Measurements from ENCODE around the gene SLC9A3.

The SLC9A3 gene

DNA sequence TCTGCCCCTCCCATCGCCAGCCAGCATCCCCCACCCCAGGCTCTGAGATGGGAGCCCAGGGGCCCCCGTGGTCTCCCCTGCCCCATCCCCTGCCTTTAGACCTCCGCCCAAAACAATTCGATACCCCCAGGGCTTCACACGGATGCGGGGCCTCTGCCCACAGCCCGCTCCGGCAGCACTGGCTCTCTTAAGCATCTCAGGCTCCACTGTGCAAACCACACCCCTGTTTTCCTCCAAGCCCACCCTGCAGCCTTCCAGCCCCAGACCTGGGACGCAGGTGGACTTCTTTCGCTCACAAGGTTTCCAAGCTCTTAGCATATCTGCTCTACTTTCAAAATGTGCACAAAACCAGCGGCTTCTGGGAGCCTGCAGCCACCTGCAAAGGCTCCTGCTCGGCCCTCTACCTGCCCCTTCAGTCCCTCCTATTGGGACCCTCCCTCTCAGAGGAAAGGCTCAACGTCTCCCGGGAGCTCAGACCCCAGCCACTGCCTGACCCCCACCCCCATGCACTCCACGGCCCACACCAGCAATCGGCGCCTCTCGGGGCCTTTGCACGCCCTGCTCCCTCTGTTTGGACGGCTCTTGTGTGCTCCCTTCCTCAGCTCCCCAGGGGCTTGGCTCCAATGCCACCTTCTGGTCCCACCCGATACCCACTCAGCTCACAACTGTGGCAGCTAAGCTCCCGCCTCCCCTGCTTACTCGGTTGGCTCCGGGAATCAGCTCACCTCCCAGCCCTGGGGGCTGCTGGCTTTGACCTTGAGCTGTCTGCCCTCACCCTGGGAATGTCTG is 918 bp upstream of the SLC9A3 start:
- Histone ChIP-seq H3K27me3 (ENCODE audit: control insufficient read depth in 3 of 3, insufficient read depth in 3 of 3, low read depth in 1 of 3, low read length in 3 of 3) (peaks cover 47 to 95% (median 78%) of the 10 kb centered on the region in 3 experiments), H2AK5ac (ENCODE audit: low read depth, low read length) (peak overlapping the region; percentile 96), H3K4me3 (ENCODE audit: low read length in 2 of 2) (peak overlapping the region in 1 of 2 donors; percentile 44), H3K14ac (ENCODE audit: low read length) (no peak overlapping the region), H3K4me1 (ENCODE audit: control insufficient read depth in 2 of 2, insufficient read depth in 1 of 2, low read depth in 1 of 2, low read length in 2 of 2) (peaks cover 6 to 15% of the 10 kb centered on the region in 2 donors), H3K9me3 (replicated peaks in 1 of 2; ENCODE audit: control insufficient read depth in 2 of 2, insufficient read depth in 1 of 2, low read depth in 1 of 2, low read length in 2 of 2) (peaks cover 0 to 3% of the 10 kb centered on the region in 2 donors), H3K79me1 (ENCODE audit: low read depth, low read length) (no peaks in the 10 kb centered on the region), H3K4me2 (ENCODE audit: insufficient read depth, low read length, poor library complexity, severe bottlenecking) (no peak overlapping the region), H2BK120ac (ENCODE audit: low read depth, low read length) (no peak overlapping the region), H2BK15ac (ENCODE audit: low read length) (no peak overlapping the region), H4K8ac (ENCODE audit: low read depth, low read length) (no peak overlapping the region), H2AFZ (ENCODE audit: low read length) (no peak overlapping the region), H2BK12ac (ENCODE audit: low read length) (no peak overlapping the region), H3K4ac (ENCODE audit: low read length) (no peak overlapping the region), H3K36me3 (replicated peaks in 1 of 2; ENCODE audit: control insufficient read depth in 2 of 2, insufficient read depth in 2 of 2, low read length in 2 of 2) (no peaks in the 10 kb centered on the region), H3K27ac (replicated peaks; ENCODE audit: low read length) (no peak overlapping the region), H2BK5ac (ENCODE audit: low read length) (no peak overlapping the region), H3K18ac (ENCODE audit: low read length) (no peak overlapping the region), H3K23ac (ENCODE audit: low read depth, low read length, poor library complexity) (peak overlapping the region; percentile 89), H4K91ac (ENCODE audit: low read depth, low read length, poor library complexity) (no peak overlapping the region), H3K9ac (ENCODE audit: low read depth, low read length, poor library complexity) (no peak overlapping the region)
- no CpG with 5 or more reads among the region's 24 CpGs for WGBS, 2 donors (ENCODE audit: extremely low coverage in 2 of 2, insufficient read length in 2 of 2, insufficient replicate concordance in 1 of 2)
- DNase-seq (ENCODE audit: low spot score) = no peak

DNA sequence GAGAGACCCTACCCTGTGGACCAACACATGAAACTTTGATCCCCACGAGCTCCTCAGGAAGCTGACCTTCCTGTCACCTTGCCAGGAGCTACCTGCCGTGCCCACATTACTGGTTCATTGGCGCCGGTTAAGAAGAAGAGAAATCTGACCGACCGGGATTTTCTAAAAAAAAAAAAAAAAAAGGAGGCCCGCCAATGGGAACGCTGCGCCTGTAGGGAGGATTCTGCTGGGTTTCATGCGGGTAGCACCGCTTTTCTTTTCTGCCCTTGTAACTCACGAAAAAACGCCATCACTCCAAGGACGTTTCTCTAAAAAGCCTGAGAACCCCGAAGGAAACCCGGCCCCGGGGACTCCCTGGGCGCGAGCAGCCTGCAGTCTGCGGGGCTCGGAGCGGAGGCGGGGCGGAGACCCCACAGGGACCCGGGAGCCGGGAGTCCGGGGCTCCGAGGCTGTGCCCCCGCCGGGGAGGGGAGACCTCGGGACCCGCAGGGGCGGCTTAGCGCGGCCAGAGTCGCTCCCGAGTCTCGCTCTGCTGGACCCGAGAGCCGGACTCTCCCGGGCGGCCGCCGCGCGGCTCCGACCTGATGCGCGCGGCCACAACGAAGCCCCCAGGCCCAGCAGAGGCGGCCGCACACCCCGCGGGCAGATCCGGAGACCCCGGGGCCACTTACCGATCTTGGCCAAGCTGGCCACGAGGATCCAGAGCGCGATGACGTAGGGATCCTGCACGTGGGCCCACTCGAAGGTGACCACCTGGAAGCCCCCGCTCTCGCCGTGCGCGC is 617 bp downstream of the SLC9A3 start:
- H3K18ac ChIP-seq (ENCODE audit: low read length) = peak overlapping the region; percentile 64
- no peaks in the 10 kb centered on the region for H3K36me3 ChIP-seq (replicated peaks in 1 of 2; ENCODE audit: control insufficient read depth in 2 of 2, insufficient read depth in 2 of 2, low read length in 2 of 2)
- H2BK120ac ChIP-seq (ENCODE audit: low read depth, low read length) = no peak overlapping the region
- no peaks in the 10 kb centered on the region for H3K79me1 ChIP-seq (ENCODE audit: low read depth, low read length)
- peak overlapping the region; percentile 83 for H3K4me2 ChIP-seq (ENCODE audit: insufficient read depth, low read length, poor library complexity, severe bottlenecking)
- H2AFZ ChIP-seq (ENCODE audit: low read length) = peak overlapping the region; percentile 86
- no peak overlapping the region for H3K9ac ChIP-seq (ENCODE audit: low read depth, low read length, poor library complexity)
- H2BK12ac ChIP-seq (ENCODE audit: low read length) = peak overlapping the region; percentile 41
- H3K4ac ChIP-seq (ENCODE audit: low read length) = no peak overlapping the region
- peaks cover 0 to 3% of the 10 kb centered on the region in 2 donors for H3K9me3 ChIP-seq (replicated peaks in 1 of 2; ENCODE audit: control insufficient read depth in 2 of 2, insufficient read depth in 1 of 2, low read depth in 1 of 2, low read length in 2 of 2)
- peak overlapping the region; percentile 26 for H2BK15ac ChIP-seq (ENCODE audit: low read length)
- H3K27me3 ChIP-seq (ENCODE audit: control insufficient read depth in 3 of 3, insufficient read depth in 3 of 3, low read depth in 1 of 3, low read length in 3 of 3) = peaks cover 47 to 92% (median 66%) of the 10 kb centered on the region in 3 experiments
- no CpG with 5 or more reads among the region's 69 CpGs for WGBS, 2 donors (ENCODE audit: extremely low coverage in 2 of 2, insufficient read length in 2 of 2, insufficient replicate concordance in 1 of 2)
- H2AK5ac ChIP-seq (ENCODE audit: low read depth, low read length) = peak overlapping the region; percentile 91
- DNase-seq (ENCODE audit: low spot score) = peak; percentile 27
- no peak overlapping the region for H2BK5ac ChIP-seq (ENCODE audit: low read length)
- H4K91ac ChIP-seq (ENCODE audit: low read depth, low read length, poor library complexity) = no peak overlapping the region
- H3K14ac ChIP-seq (ENCODE audit: low read length) = peak overlapping the region; percentile 71
- H4K8ac ChIP-seq (ENCODE audit: low read depth, low read length) = no peak overlapping the region
- no peak overlapping the region for H3K23ac ChIP-seq (ENCODE audit: low read depth, low read length, poor library complexity)
- H3K4me3 ChIP-seq (ENCODE audit: low read length in 2 of 2) = peak overlapping the region in 1 of 2 donors; percentile 13
- peaks cover 6 to 15% of the 10 kb centered on the region in 2 donors for H3K4me1 ChIP-seq (ENCODE audit: control insufficient read depth in 2 of 2, insufficient read depth in 1 of 2, low read depth in 1 of 2, low read length in 2 of 2)
- no peak overlapping the region for H3K27ac ChIP-seq (replicated peaks; ENCODE audit: low read length)

GRCh38 chr5:522899-523440 is 1.3 kb downstream of the SLC9A3 start:
- H3K36me3 ChIP-seq (replicated peaks in 1 of 2; ENCODE audit: control insufficient read depth in 2 of 2, insufficient read depth in 2 of 2, low read length in 2 of 2) = no peaks in the 10 kb centered on the region
- peaks cover 47 to 89% (median 62%) of the 10 kb centered on the region in 3 experiments for H3K27me3 ChIP-seq (ENCODE audit: control insufficient read depth in 3 of 3, insufficient read depth in 3 of 3, low read depth in 1 of 3, low read length in 3 of 3)
- peak overlapping the region; percentile 21 for H2BK15ac ChIP-seq (ENCODE audit: low read length)
- peaks cover 6 to 15% of the 10 kb centered on the region in 2 donors for H3K4me1 ChIP-seq (ENCODE audit: control insufficient read depth in 2 of 2, insufficient read depth in 1 of 2, low read depth in 1 of 2, low read length in 2 of 2)
- H4K91ac ChIP-seq (ENCODE audit: low read depth, low read length, poor library complexity) = no peak overlapping the region
- H3K27ac ChIP-seq (replicated peaks; ENCODE audit: low read length) = no peak overlapping the region
- peak overlapping the region; percentile 35 for H3K18ac ChIP-seq (ENCODE audit: low read length)
- H3K4ac ChIP-seq (ENCODE audit: low read length) = no peak overlapping the region
- H3K9ac ChIP-seq (ENCODE audit: low read depth, low read length, poor library complexity) = no peak overlapping the region
- H2BK12ac ChIP-seq (ENCODE audit: low read length) = no peak overlapping the region
- H3K14ac ChIP-seq (ENCODE audit: low read length) = no peak overlapping the region
- no peak overlapping the region for H2BK5ac ChIP-seq (ENCODE audit: low read length)
- H4K8ac ChIP-seq (ENCODE audit: low read depth, low read length) = no peak overlapping the region
- peak overlapping the region; percentile 23 for H3K4me2 ChIP-seq (ENCODE audit: insufficient read depth, low read length, poor library complexity, severe bottlenecking)
- H3K4me3 ChIP-seq (ENCODE audit: low read length in 2 of 2) = no peak overlapping the region
- no peak for DNase-seq (ENCODE audit: low spot score)
- peak overlapping the region; percentile 91 for H2AK5ac ChIP-seq (ENCODE audit: low read depth, low read length)
- peak overlapping the region; percentile 81 for H3K23ac ChIP-seq (ENCODE audit: low read depth, low read length, poor library complexity)
- peak overlapping the region; percentile 86 for H2AFZ ChIP-seq (ENCODE audit: low read length)
- no peak overlapping the region for H2BK120ac ChIP-seq (ENCODE audit: low read depth, low read length)
- H3K9me3 ChIP-seq (replicated peaks in 1 of 2; ENCODE audit: control insufficient read depth in 2 of 2, insufficient read depth in 1 of 2, low read depth in 1 of 2, low read length in 2 of 2) = peaks cover 0 to 3% of the 10 kb centered on the region in 2 donors
- WGBS, 2 donors (ENCODE audit: extremely low coverage in 2 of 2, insufficient read length in 2 of 2, insufficient replicate concordance in 1 of 2) = no CpG with 5 or more reads among the region's 21 CpGs
- no peaks in the 10 kb centered on the region for H3K79me1 ChIP-seq (ENCODE audit: low read depth, low read length)

Data from neuronal stem cell (in vitro differentiated cells).